GM18526 (cell line): ENCODE measurements around the gene FAM83D.

Experiments
- POLR2A ChIP-seq: IDR thresholded peaks from 3 replicates; pipeline ENCODE4 v1.6.1; 2011; ENCODE audit not compliant: insufficient read length; ENCODE audit errors: extremely low read depth

FAM83D gene

DNA sequence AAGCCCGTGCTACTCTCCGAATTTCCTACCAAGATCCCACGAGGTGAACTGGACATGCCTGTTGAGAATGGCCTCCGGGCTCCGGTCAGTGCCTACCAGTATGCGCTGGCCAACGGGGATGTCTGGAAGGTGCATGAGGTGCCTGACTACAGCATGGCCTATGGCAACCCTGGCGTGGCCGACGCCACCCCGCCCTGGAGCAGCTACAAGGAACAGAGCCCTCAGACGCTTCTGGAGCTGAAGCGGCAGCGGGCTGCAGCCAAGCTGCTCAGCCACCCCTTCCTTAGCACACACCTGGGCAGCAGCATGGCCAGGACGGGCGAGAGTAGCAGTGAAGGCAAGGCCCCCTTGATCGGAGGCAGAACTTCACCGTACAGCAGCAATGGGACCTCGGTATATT lies 8.0 kb upstream of the FAM83D start:
- TF ChIP-seq POLR2A: no peak

DNA sequence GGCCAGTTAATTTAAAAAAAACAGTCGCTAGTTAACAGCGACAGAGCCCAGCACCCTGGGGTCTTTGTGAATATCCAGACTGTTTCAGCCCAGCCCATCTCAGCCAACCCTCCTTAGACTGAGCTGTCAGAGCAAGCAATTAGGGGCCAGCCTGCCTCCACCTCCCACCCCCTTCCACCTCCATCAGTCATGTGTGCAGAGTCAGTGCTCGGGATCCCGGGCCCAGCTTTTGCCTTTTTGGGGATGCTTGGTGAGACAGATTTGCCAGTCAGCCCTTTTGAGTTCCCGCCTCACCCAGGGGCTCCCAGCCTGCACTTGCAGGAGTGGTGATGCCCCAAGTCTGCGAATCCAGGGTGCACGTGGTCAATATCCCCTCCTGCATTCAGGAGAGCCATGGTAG lies 6.5 kb upstream of the FAM83D start:
- no peak for TF ChIP-seq POLR2A

DNA sequence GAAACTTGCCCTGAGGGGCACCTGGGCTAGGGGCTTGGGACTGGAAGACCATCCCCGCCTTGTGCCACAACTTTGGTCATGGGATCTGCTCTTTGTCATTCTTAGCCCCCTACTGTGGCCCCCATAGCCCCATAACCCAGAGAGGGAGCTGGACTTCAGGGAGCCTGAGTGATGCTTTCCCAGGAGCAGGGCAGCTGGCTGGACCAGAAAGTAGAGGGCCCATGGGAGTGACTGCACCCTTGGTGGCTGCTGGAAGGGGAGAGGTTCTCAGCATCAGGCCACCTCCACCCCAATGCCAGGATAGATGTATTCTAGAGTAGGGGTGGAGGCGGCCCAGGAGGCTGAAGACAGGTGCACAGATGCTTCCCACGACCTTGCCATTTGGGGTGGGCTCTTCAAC lies 5.8 kb upstream of the FAM83D start:
- TF ChIP-seq POLR2A: no peak

DNA sequence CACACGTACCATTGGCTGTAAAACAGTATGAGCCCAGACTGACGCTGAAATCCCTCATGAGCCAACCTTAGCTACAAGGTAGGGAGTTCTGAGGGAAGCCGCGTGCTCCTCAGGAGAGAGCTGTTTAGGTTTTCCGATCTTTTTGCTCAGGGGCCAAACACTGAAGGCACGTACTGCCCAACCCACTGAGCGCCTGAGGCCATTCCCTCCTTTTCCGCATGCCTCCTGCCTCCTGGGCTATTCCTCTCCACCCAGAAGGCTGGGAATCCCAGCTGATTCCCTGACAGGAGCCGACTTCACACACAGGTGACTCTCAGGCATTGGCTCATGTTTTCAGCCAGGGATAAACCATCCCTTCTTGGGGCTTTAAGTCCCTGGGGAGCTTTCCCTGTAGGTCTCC lies 5.4 kb upstream of the FAM83D start:
- TF ChIP-seq POLR2A: no peak

DNA sequence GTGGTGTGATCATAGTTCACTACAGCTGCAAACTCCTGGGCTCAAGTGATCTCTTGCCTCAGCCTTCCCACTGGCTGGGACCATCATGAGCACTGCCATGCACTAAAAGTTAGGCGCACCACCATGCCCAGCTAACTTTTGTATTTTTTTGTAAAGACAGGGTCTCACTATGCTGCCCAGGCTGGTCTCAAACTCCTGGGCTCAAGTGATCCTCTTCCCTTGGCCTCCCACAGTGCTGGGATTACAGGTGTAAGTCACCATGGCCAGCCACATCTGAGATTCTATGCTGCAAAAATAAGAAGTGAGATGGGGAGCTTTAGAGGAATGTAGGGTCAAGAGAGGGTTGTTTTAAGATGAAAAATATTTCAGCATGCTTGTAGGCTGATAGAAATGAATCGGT lies 1.5 kb upstream of the FAM83D start:
- no peak for TF ChIP-seq POLR2A

DNA sequence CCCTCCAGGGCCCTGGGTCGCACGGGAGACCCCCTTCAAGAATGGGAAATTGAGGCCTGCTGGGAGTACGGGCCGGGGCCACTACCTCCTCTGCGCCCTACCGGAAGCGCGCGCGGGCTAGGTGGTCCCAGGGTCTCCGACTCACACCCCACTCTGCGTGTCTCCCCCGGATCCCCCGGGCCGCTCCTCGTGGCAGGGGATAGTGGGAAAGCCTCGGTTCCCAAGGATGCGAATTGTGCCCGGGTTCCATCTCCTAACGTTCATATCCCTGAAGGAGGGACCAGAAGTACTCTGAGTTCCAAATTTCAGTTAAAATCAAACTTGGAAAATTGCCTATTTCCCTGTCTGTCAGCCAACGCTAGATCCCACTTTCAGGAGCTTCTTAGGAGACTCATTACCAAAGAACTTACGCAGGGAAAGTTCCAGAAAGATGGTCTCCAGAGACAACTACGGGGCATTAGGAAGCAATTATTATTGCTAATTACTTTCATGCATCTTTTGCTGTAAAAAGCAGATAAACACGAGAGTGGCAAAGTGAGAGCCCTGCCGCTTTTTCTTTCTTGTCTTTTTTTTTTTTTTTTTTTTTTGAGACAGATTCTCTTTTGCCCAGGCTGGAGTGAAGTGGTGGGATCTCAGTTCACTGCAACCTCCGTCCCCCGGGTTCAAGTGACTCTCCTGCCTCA lies 858 bp downstream of the FAM83D start:
- no peak for TF ChIP-seq POLR2A

DNA sequence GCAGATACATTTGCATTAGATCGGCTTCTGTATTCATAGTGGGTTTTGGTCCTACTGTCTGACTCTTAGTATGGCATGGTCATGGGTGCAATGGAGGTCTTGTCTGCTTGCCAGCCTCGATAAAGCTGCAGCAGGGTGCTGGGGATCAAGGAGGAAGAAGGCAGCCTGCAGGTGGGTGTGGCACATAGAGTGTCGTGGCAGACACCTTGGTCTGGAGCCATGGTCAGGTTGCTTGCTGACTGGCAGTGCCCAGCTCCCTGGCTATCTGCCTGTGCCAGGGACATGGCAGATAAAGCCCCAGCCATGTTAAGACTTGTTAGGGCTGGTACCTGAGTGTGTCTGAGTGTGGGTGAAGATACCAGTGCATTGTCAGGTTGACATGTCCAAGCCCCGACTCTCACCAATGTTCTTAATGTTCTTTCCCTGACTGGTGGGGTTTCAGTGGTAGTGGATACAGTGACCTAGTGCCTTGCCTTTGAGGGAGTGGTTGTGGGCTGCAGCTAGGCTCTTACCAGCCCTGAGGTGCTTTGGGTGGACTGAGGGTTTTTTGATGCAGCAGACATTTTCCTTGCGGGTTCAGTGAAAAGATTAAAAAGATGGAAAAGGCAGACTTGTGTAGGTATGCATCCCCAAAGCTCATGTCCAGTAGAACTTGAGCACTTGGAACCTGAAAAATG lies 1.8 kb downstream of the FAM83D start:
- no peak for TF ChIP-seq POLR2A

DNA sequence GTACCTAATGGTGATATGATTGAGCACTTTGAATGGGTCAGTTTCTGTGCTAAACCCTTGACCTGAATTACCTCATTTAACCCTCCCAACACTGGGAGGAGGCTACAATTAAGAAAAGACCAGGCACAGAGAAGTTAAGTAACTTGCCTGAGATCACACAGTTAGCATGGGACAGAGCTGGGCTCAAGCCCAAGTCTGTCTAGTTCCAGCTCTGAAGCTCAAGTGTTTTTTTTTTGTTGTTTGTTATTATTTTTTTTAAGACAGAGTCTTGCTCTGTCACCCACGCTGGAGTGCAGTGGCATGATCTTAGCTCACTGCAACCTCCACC lies 4.0 kb downstream of the FAM83D start:
- TF ChIP-seq POLR2A: no peak

DNA sequence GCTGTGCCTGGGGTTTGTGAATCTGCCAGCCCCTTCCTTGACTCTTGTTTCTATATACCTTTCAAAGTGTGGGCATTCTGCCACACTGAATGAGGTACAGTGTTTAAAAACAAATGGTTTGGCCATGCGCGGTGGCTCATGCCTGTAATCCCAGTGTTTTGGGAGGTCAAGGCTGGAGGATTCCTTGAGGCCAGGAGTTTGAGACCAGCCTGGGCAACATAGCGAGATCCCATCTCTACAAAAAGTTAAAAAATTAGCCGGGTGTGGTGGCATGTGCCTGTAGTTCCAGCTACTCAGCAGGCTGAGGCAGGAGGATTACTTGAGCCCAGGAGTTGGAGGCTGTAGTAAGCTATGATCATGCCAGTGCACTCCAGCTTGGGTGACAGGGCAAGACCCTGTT lies 5.8 kb downstream of the FAM83D start:
- no peak for TF ChIP-seq POLR2A

DNA sequence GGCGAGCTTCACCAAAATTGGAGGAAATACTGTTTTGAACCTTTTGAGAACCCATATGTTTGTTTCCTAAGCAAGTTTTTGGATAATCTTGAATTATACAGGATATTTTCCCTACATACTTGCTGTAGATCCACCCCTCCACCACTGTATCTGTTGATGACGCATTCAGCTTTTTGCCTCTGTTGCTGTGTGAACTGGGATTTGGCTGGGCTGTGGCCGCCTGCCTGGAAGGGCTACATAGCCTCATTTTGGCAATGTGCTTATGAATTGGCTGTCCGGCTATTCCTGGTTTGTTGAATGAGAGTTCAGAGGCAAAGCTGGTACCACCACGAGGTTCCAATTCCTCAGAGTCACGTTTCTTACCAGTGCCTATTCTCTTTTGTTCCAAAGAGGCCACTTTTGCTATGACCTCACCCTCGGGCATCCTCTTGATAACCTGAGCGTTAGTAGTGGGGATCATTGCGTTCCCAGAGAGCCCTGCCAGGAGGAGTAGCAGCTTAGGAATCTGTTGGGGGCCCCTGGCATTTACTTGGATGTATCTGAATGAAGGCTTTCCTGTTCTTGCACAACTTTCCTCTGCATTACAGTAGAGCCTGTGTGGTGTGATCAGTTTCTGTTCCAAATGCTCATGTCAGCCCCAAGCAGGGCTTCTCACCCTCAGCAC lies 6.4 kb downstream of the FAM83D start:
- no peak for TF ChIP-seq POLR2A

DNA sequence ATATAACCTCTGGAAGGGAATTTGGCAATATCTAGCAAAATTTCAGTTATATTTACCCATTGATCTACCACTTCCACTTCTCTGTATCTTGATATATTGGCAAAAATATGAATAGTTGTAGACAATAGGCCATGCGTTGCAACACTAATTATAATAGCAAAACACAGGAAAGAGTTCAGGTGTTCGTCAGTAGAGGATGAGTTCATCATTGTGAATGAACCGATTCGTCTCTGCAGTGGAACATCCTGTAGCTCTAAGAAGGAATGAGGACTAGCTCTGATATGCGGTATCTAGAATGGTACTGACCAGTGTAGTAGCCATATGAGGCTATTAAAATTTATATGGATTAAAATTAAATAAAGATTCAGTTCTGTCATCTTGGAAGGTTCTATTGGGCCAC lies 8.3 kb downstream of the FAM83D start:
- no peak for TF ChIP-seq POLR2A

DNA sequence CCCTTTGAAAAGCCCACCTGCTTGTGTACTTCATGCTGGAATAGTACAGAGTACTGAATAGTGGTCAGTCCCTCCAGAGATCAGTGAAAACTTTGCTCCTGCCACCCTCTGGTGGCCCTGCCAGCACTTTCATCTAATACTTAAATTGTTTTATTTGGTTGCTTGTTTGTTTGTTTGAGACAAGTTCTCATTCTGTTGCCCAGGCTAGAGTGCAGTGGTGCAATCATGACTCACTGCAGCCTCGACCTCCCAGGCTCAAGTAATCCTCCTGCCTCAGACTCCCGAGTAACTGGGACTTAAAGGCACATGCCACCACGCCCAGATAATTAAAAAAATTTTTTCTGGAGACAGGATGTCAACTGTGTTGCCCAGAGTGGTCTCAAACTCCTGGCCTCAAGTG lies 9.1 kb downstream of the FAM83D start:
- TF ChIP-seq POLR2A: no peak

DNA sequence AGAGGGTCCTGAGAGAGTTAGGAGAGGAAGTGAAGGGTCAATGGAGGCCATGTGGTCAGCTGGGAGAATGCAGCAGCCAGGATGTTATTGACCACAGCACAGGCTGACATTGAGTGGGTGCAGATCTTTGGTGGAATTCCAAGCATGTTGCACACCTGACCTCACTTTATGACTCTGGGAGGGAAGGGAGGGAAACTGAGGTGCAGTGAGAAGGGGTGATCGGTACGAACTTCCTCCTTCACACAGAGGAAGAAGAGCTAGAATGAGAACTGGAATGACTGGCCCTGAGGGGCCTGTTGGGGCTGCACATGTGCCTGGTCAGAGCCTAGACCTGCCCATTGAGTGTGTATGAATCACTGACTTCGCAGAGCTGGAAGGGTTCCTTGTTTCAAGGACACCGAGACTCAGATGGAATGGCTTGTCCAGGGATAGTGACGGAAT lies 9.8 kb downstream of the FAM83D start:
- TF ChIP-seq POLR2A: no peak

DNA sequence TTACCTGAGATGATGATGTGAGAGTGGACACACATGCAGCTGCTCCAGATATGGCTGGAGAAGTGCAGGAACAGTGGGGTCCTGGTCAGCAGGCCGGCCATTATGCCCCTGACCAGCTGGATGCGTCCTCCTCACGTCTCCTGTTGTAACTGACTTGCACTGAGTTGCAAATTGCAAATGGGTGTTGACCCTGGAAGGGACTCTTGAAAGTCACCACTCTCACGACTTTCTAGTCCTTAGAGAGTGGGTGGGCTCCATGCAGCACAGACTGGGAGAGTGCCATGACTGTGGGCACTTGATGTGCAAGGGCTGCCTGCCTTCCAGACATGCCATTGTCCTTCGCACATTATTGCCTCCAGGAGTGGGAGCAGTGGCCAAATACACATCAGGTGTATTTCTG lies 10.8 kb downstream of the FAM83D start:
- no peak for TF ChIP-seq POLR2A

DNA sequence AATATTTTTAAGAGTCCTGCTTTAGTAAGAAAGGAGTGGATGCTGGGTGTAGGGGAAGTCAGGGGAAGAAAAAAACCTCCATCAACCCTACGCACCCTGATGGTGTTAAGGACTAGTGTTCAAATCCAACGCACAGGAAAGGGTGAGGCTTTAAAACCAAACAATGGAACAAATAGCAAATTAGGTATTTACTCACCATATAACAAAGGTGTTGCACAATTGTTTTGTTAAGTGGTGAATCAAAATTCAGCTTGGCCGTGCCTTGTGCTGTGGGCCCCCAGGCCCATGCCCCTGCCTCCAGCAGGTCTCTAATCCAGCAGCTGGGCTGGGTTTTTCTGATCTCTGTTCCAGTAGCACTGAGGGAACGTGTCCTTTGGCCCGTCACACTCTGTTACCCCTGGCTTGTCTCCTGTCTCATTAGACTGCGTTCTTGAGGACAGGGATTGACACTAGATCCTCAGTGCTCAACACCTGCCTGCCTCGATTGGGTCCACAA lies 11.8 kb downstream of the FAM83D start:
- TF ChIP-seq POLR2A: no peak

DNA sequence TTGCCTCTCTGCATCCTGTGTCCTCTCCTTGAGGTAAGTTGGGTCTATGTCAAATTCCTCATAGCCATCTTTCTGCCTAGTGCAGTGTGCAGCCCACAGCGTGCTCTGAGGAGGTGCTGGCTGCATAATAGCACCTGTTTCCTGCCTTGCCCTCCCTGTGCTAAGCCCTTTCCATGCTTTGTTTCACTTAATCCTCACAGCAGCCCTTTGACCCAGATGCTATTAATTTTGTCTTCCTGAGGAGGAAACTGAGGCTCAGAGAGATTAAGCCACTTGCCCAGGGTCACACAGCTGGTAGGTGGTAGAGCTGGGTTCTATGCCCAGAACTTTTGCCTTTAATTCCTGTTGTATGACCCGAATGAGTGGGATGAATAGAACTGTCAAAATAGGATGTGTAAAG lies 13.5 kb downstream of the FAM83D start:
- no peak for TF ChIP-seq POLR2A
